Ishikawa (cell line): ENCODE data around the gene KATNB1.

Experiments
- CEBPB ChIP-seq: IDR thresholded peaks from 2 replicates; pipeline ENCODE4 v1.6.1; 2012
- CREB1 ChIP-seq: IDR thresholded peaks from 2 replicates; pipeline ENCODE4 v1.6.1; 2012; ENCODE audit warnings: low read depth
- EGR1 ChIP-seq: IDR thresholded peaks from 2 replicates; pipeline ENCODE4 v1.6.1; 2012
- EP300 ChIP-seq: IDR thresholded peaks from 2 replicates; pipeline ENCODE4 v1.6.1; 2012; ENCODE audit warnings: borderline replicate concordance
- MAX ChIP-seq: IDR thresholded peaks from 2 replicates; pipeline ENCODE4 v1.6.1; 2012
- RAD21 ChIP-seq: IDR thresholded peaks from 2 replicates; pipeline ENCODE4 v1.6.1; 2012; ENCODE audit warnings: low read depth
- REST ChIP-seq: IDR thresholded peaks from 2 replicates; pipeline ENCODE4 v1.6.1; 2012; ENCODE audit warnings: low read depth, mild to moderate bottlenecking
- TAF1 ChIP-seq: IDR thresholded peaks from 2 replicates; pipeline ENCODE4 v1.6.1; 2012; ENCODE audit warnings: low read depth, mild to moderate bottlenecking
- TCF12 ChIP-seq: IDR thresholded peaks from 2 replicates; pipeline ENCODE4 v1.6.1; 2012; ENCODE audit warnings: low read depth
- TEAD4 ChIP-seq: IDR thresholded peaks from 2 replicates; pipeline ENCODE4 v1.6.1; 2012
- USF1 ChIP-seq: IDR thresholded peaks from 2 replicates; pipeline ENCODE4 v1.6.1; 2012
- YY1 ChIP-seq: IDR thresholded peaks from 2 replicates; pipeline ENCODE4 v1.6.1; 2012; ENCODE audit warnings: low read depth
- ZBTB7A ChIP-seq: IDR thresholded peaks from 2 replicates; pipeline ENCODE4 v1.6.1; 2012; ENCODE audit warnings: low read depth

- no peak for TF ChIP-seq RAD21
- no peak for TF ChIP-seq REST
- no peak for TF ChIP-seq MAX
- no peak for TF ChIP-seq TEAD4
- TF ChIP-seq ZBTB7A, result no peak
- TF ChIP-seq CEBPB, result no peak
- TF ChIP-seq TAF1, result no peak
- TF ChIP-seq EP300, result no peak
- no peak for TF ChIP-seq USF1
- TF ChIP-seq CREB1, result no peak
- TF ChIP-seq EGR1, result no peak
- no peak for TF ChIP-seq YY1
- no peak for TF ChIP-seq TCF12
Measured at GRCh38 chr16:57751539-57752202, 16.1 kb downstream of the KATNB1 start.
